Trophoblast cell (in vitro differentiated cells and primary cell): Measurements from ENCODE around the gene TRAF5.

Experiments
- DNase-seq, 2 donors: peaks; one replicate each; pipeline ENCODE4 v3.0.0-alpha.2; 2016
- H2AFZ ChIP-seq: 2 replicates; pipeline ENCODE4 v1.6.1; 2013; ENCODE audit warnings: low read length, moderate library complexity, mild to moderate bottlenecking; ENCODE audit not compliant: insufficient read depth, poor library complexity
- H2AK5ac ChIP-seq: 2 replicates; pipeline ENCODE4 v1.6.1; 2013; ENCODE audit warnings: mild to moderate bottlenecking, low read length
- H2BK120ac ChIP-seq: 2 replicates; pipeline ENCODE4 v1.6.1; 2013; ENCODE audit warnings: low read length, mild to moderate bottlenecking, moderate library complexity; ENCODE audit not compliant: insufficient read depth, poor library complexity
- H2BK12ac ChIP-seq: 2 replicates; pipeline ENCODE4 v1.6.1; 2013; ENCODE audit warnings: mild to moderate bottlenecking, low read length, moderate library complexity
- H2BK5ac ChIP-seq: 2 replicates; pipeline ENCODE4 v1.6.1; 2013; ENCODE audit warnings: low read length, low read depth, moderate library complexity, mild to moderate bottlenecking; ENCODE audit not compliant: poor library complexity
- H3K14ac ChIP-seq: 2 replicates; pipeline ENCODE4 v1.6.1; 2013; ENCODE audit warnings: mild to moderate bottlenecking, low read length
- H3K18ac ChIP-seq: 2 replicates; pipeline ENCODE4 v1.6.1; 2013; ENCODE audit warnings: mild to moderate bottlenecking, low read length
- H3K23ac ChIP-seq: 2 replicates; pipeline ENCODE4 v1.6.1; 2013; ENCODE audit warnings: low read length
- H3K27ac ChIP-seq: 2 replicates; pipeline ENCODE4 v1.5.1; 2013; ENCODE audit warnings: low read depth, mild to moderate bottlenecking, inconsistent platforms, low read length, moderate library complexity
- H3K27me3 ChIP-seq: 2 replicates; pipeline ENCODE4 v1.6.1; 2013; ENCODE audit warnings: inconsistent platforms, mild to moderate bottlenecking, low read length, moderate library complexity; ENCODE audit not compliant: insufficient read depth
- H3K36me3 ChIP-seq, 2 experiments: 1 replicate in 1 of 2; 2 replicates in 1 of 2; pipeline ENCODE4 v1.6.1; 2013; ENCODE audit warnings: low read length in 2 of 2, mild to moderate bottlenecking in 2 of 2, moderate library complexity in 1 of 2; ENCODE audit not compliant: insufficient read depth in 2 of 2, control insufficient read depth in 1 of 2
- H3K4ac ChIP-seq: 2 replicates; pipeline ENCODE4 v1.6.1; 2013; ENCODE audit warnings: low read depth, mild to moderate bottlenecking, low read length, moderate library complexity
- H3K4me1 ChIP-seq, 2 experiments: 1 replicate in 1 of 2; 2 replicates in 1 of 2; pipeline ENCODE4 v1.6.1; 2013; ENCODE audit warnings: low read length in 2 of 2, mild to moderate bottlenecking in 2 of 2, moderate library complexity in 1 of 2; ENCODE audit not compliant: insufficient read depth in 2 of 2, control insufficient read depth in 1 of 2
- H3K4me2 ChIP-seq: 2 replicates; pipeline ENCODE4 v1.6.1; 2013; ENCODE audit warnings: inconsistent platforms, mild to moderate bottlenecking, low read length, moderate library complexity
- H3K4me3 ChIP-seq: 2 replicates; pipeline ENCODE4 v1.5.1; 2013; ENCODE audit warnings: mild to moderate bottlenecking, low read depth, low read length, inconsistent platforms
- H3K79me1 ChIP-seq: one replicate; pipeline ENCODE4 v1.6.1; 2013; ENCODE audit warnings: low read length
- H3K79me2 ChIP-seq: 2 replicates; pipeline ENCODE4 v1.6.1; 2013; ENCODE audit warnings: low read length, mild to moderate bottlenecking; ENCODE audit not compliant: control insufficient read depth, insufficient read depth, poor library complexity
- H3K9ac ChIP-seq: 2 replicates; pipeline ENCODE4 v1.6.1; 2013; ENCODE audit warnings: mild to moderate bottlenecking, low read length
- H3K9me3 ChIP-seq: 2 replicates; pipeline ENCODE4 v1.6.1; 2013; ENCODE audit warnings: low read depth, mild to moderate bottlenecking, control low read depth, inconsistent platforms, low read length; ENCODE audit not compliant: insufficient read depth
- H4K12ac ChIP-seq: 2 replicates; pipeline ENCODE4 v1.6.1; 2013; ENCODE audit warnings: low read depth, mild to moderate bottlenecking, low read length, moderate library complexity
- H4K8ac ChIP-seq: 2 replicates; pipeline ENCODE4 v1.6.1; 2013; ENCODE audit warnings: low read depth, mild to moderate bottlenecking, low read length, moderate library complexity
- H4K91ac ChIP-seq: one replicate; pipeline ENCODE4 v1.6.1; 2013; ENCODE audit warnings: low read depth, mild to moderate bottlenecking, low read length, moderate library complexity
- WGBS: extraction: QIAGEN DNeasy Blood & Tissue Kit; methylation state at CpG from one replicate; pipeline ENCODE4 v1.1.7; 2013; ENCODE audit warnings: missing lambda C conversion rate; ENCODE audit not compliant: insufficient read length, insufficient coverage; ENCODE audit errors: extremely low coverage; 5-methylcytosine and 5-hydroxymethylcytosine counted together

Gene TRAF5

DNA sequence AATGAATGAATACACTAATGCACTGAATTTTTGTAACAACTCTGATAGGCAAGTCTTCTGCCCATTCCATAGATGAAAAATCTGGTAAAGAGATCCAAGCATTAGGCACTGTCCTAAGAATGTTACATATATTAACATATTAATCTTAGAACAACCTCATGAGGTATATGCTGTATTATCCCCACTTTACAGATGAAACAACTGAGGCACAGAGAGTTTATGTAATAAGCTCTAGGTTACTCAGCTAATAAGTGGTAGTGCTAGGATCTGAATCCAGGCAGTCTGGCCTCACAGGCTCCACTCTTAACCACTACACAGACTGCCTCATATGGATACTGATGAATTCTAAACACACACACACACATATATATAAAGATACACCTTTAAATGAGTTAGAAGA is 52.8 kb downstream of the TRAF5 start:
- H3K4me3 ChIP-seq: no peak overlapping the region
- no peak overlapping the region for H4K12ac ChIP-seq
- no peak overlapping the region for H4K91ac ChIP-seq
- no peak overlapping the region for H3K14ac ChIP-seq
- H2AFZ ChIP-seq: no peak overlapping the region
- H2BK12ac ChIP-seq: no peak overlapping the region
- H3K23ac ChIP-seq: no peak overlapping the region
- no peak overlapping the region for H2BK5ac ChIP-seq
- no peaks in the 10 kb centered on the region for H3K27me3 ChIP-seq
- H2BK120ac ChIP-seq: no peak overlapping the region
- H3K27ac ChIP-seq: no peak overlapping the region
- peaks cover 4% of the 10 kb centered on the region for H3K79me2 ChIP-seq
- H3K4me2 ChIP-seq: no peak overlapping the region
- no peaks in the 10 kb centered on the region for H3K9me3 ChIP-seq
- H3K4me1 ChIP-seq: peaks cover 2% of the 10 kb centered on the region in 2 experiments
- H3K4ac ChIP-seq: no peak overlapping the region
- H3K36me3 ChIP-seq: no peaks in the 10 kb centered on the region
- peaks cover 8% of the 10 kb centered on the region for H3K79me1 ChIP-seq
- no peak overlapping the region for H3K18ac ChIP-seq
- no peak overlapping the region for H4K8ac ChIP-seq
- no peak overlapping the region for H3K9ac ChIP-seq
- H2AK5ac ChIP-seq: no peak overlapping the region
- DNase-seq: no peak

- H3K79me2 ChIP-seq: peaks cover 4% of the 10 kb centered on the region
- H3K4ac ChIP-seq: no peak overlapping the region
- H3K23ac ChIP-seq: no peak overlapping the region
- DNase-seq: no peak
- no peak overlapping the region for H4K12ac ChIP-seq
- H2AFZ ChIP-seq: no peak overlapping the region
- no peak overlapping the region for H2BK12ac ChIP-seq
- H3K36me3 ChIP-seq: no peaks in the 10 kb centered on the region
- no peak overlapping the region for H3K18ac ChIP-seq
- no peak overlapping the region for H2BK5ac ChIP-seq
- peaks cover 2% of the 10 kb centered on the region in 2 experiments for H3K4me1 ChIP-seq
- peaks cover 8% of the 10 kb centered on the region for H3K79me1 ChIP-seq
- H3K9me3 ChIP-seq: no peaks in the 10 kb centered on the region
- H3K4me3 ChIP-seq: no peak overlapping the region
- WGBS: no CpG with 5 or more reads among the region's 5 CpGs
- no peak overlapping the region for H3K4me2 ChIP-seq
- H2AK5ac ChIP-seq: no peak overlapping the region
- no peak overlapping the region for H4K91ac ChIP-seq
- no peak overlapping the region for H4K8ac ChIP-seq
- H3K14ac ChIP-seq: no peak overlapping the region
- no peak overlapping the region for H2BK120ac ChIP-seq
- no peak overlapping the region for H3K27ac ChIP-seq
- no peaks in the 10 kb centered on the region for H3K27me3 ChIP-seq
- H3K9ac ChIP-seq: no peak overlapping the region
Measured at GRCh38 chr1:211381481-211382181, 55.0 kb downstream of the TRAF5 start.

- WGBS: no CpG with 5 or more reads among the region's 17 CpGs
- peak overlapping the region; percentile 92 for H4K8ac ChIP-seq
- no peaks in the 10 kb centered on the region for H3K27me3 ChIP-seq
Measured at GRCh38 chr1:211382182-211382713, 55.6 kb downstream of the TRAF5 start.

DNA sequence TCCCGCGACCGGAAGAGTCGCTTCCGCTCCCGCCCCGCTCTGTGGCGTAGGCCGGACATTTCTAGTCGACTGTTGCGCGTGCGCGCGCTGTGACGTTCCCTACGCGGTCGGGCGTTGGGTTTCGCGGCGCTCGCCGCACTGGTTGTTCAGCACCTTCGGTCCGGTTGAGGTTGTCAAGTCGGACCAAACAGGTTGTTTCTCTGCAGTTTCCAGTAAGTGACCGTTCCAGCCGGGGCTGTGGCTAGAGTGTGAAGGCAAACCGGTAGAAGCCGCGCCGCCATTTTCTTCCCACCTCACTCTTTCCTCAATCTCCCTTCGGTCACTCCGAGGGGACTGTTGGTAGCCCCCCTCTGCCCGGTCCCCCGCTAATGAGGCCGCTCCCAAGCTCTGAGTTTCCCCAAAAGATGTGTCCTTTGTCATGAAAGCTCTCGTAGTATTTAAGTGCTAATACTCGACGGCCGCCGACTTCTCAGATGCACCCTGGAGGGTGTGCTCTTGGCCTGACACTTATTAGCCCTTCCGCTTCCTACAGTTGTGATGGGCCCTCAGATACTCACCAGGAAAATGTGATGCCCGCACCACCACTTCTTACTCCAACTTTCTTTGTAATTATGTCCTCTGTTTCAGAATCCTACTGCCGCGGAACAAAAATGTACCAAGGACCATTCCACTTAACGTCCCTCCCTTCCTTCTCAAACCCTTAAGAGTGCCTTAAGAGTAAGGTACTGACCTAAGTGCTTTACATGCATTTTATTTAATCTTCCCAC is 56.3 kb downstream of the TRAF5 start:
- Histone ChIP-seq H2BK12ac (no peak overlapping the region), H4K8ac (peak overlapping the region; percentile 93), H3K27me3 (no peaks in the 10 kb centered on the region), H3K23ac (no peak overlapping the region), H3K4me2 (peak overlapping the region; percentile 63), H3K18ac (peak overlapping the region; percentile 87), H4K12ac (peak overlapping the region; percentile 96), H2BK5ac (peak overlapping the region; percentile 74), H2AK5ac (no peak overlapping the region), H2BK120ac (peak overlapping the region; percentile 74), H4K91ac (peak overlapping the region; percentile 86), H3K27ac (peak overlapping the region; percentile 92), H3K9me3 (no peaks in the 10 kb centered on the region), H3K14ac (peak overlapping the region; percentile 74), H3K9ac (peak overlapping the region; percentile 85), H3K4ac (peak overlapping the region; percentile 37), H3K4me3 (peak overlapping the region; percentile 83), H3K36me3 (no peaks in the 10 kb centered on the region), H3K79me2 (peaks cover 4% of the 10 kb centered on the region), H2AFZ (peak overlapping the region; percentile 98), H3K4me1 (peaks cover 2% of the 10 kb centered on the region in 2 experiments), H3K79me1 (peaks cover 8% of the 10 kb centered on the region)
- no CpG with 5 or more reads among the region's 49 CpGs for WGBS
- peak; percentile 97 to 98 for DNase-seq

More at GRCh38 chr1:211382182-211382713, 55.6 kb downstream of the TRAF5 start:
- H3K9me3 ChIP-seq: no peaks in the 10 kb centered on the region
- no peak overlapping the region for H3K23ac ChIP-seq
- H3K18ac ChIP-seq: no peak overlapping the region
- H3K27ac ChIP-seq: no peak overlapping the region
- no peaks in the 10 kb centered on the region for H3K36me3 ChIP-seq
- peak overlapping the region; percentile 87 for H3K4me2 ChIP-seq
- peak overlapping the region; percentile 48 for H3K14ac ChIP-seq
- H4K91ac ChIP-seq: no peak overlapping the region
- no peak overlapping the region for H2BK120ac ChIP-seq
- H3K4me1 ChIP-seq: peaks cover 2% of the 10 kb centered on the region in 2 experiments
- H3K79me2 ChIP-seq: peaks cover 4% of the 10 kb centered on the region
- H2BK5ac ChIP-seq: no peak overlapping the region
- H4K12ac ChIP-seq: no peak overlapping the region
- no peak overlapping the region for H2AK5ac ChIP-seq
- H3K79me1 ChIP-seq: peaks cover 8% of the 10 kb centered on the region
- H3K4me3 ChIP-seq: peak overlapping the region; percentile 58
- H2AFZ ChIP-seq: peak overlapping the region; percentile 58
- no peak overlapping the region for H3K4ac ChIP-seq
- no peak overlapping the region for H2BK12ac ChIP-seq
- peak overlapping the region; percentile 67 for H3K9ac ChIP-seq
- no peak for DNase-seq
